ENCODE measurements around the gene POC1A. TPM values are rescaled to one million over a fixed set of nuclear protein-coding genes. Genes with fewer than 3 reads are reported as not detected.

The POC1A gene
- total RNA-seq, 4 donors from 2014 or later = 1.1 to 4.8 (median 4.7) TPM; not detected in 1

GRCh38 chr3:52118156-52118875 is 35.9 kb downstream of the POC1A start:
- no peaks in the 10 kb centered on the region for H3K36me3 ChIP-seq
- H3K27ac ChIP-seq = no peak overlapping the region
- H3K27me3 ChIP-seq = no peaks in the 10 kb centered on the region
- TF ChIP-seq CTCF (IDR thresholded peaks at IDR 0.05) (no peak), POLR2A (IDR thresholded peaks at IDR 0.05) (no peak)
- no peak for DNase-seq
- H3K9me3 ChIP-seq = no peaks in the 10 kb centered on the region
- H3K4me3 ChIP-seq = no peak overlapping the region
- intact Hi-C loops (cut with DNase I; ENCODE audit: low total_unique reads) = loop anchor here (5.0 kb wide), 1 partner anchor 106 kb away; no protein-coding TSS in a partner anchor
- no peaks in the 10 kb centered on the region for H3K4me1 ChIP-seq

GRCh38 chr3:52117537-52117936 is 36.7 kb downstream of the POC1A start:
- no peak for TF ChIP-seq CTCF (IDR thresholded peaks at IDR 0.05)
- TF ChIP-seq POLR2A (IDR thresholded peaks at IDR 0.05) = no peak
- H3K36me3 ChIP-seq = no peaks in the 10 kb centered on the region
- no peak overlapping the region for H3K27ac ChIP-seq
- no peak for DNase-seq
- H3K9me3 ChIP-seq = no peaks in the 10 kb centered on the region
- no peaks in the 10 kb centered on the region for H3K27me3 ChIP-seq
- intact Hi-C loops (cut with DNase I; ENCODE audit: low total_unique reads) = loop anchor here (5.0 kb wide), 1 partner anchor 105 kb away; no protein-coding TSS in a partner anchor
- no peak overlapping the region for H3K4me3 ChIP-seq
- no peaks in the 10 kb centered on the region for H3K4me1 ChIP-seq

GRCh38 chr3:52112056-52112455 is 42.2 kb downstream of the POC1A start:
- Histone ChIP-seq H3K27me3 (no peaks in the 10 kb centered on the region), H3K4me1 (no peaks in the 10 kb centered on the region), H3K4me3 (no peak overlapping the region), H3K27ac (no peak overlapping the region), H3K9me3 (no peaks in the 10 kb centered on the region), H3K36me3 (no peaks in the 10 kb centered on the region)
- no peak for DNase-seq
- TF ChIP-seq CTCF (IDR thresholded peaks at IDR 0.05) (no peak), POLR2A (IDR thresholded peaks at IDR 0.05) (no peak)
- intact Hi-C loops (cut with DNase I; ENCODE audit: low total_unique reads) = no loop called here

GRCh38 chr3:52110502-52110901 is 43.7 kb downstream of the POC1A start:
- Histone ChIP-seq H3K4me1 (no peaks in the 10 kb centered on the region), H3K9me3 (no peaks in the 10 kb centered on the region), H3K36me3 (no peaks in the 10 kb centered on the region), H3K27me3 (no peaks in the 10 kb centered on the region), H3K27ac (peak overlapping the region in 1 of 2 donors; percentile 39), H3K4me3 (no peak overlapping the region)
- DNase-seq = no peak
- no peak for TF ChIP-seq CTCF (IDR thresholded peaks at IDR 0.05)
- intact Hi-C loops (cut with DNase I; ENCODE audit: low total_unique reads) = no loop called here

GRCh38 chr3:52109611-52110301 is 44.5 kb downstream of the POC1A start:
- H3K36me3 ChIP-seq = no peaks in the 10 kb centered on the region
- peak overlapping the region in 1 of 2 donors; percentile 39 for H3K27ac ChIP-seq
- no peak overlapping the region for H3K4me3 ChIP-seq
- no peak for DNase-seq
- no peaks in the 10 kb centered on the region for H3K27me3 ChIP-seq
- TF ChIP-seq CTCF (IDR thresholded peaks at IDR 0.05) (no peak), POLR2A (IDR thresholded peaks at IDR 0.05) (no peak)
- no peaks in the 10 kb centered on the region for H3K4me1 ChIP-seq
- intact Hi-C loops (cut with DNase I; ENCODE audit: low total_unique reads) = no loop called here
- H3K9me3 ChIP-seq = no peaks in the 10 kb centered on the region

Data from uterus (tissue), 4 donors.